Chondrocyte (in vitro differentiated cells): Measurements from ENCODE around the gene ERBB4. TPM values are rescaled to one million over a fixed set of nuclear protein-coding genes. Genes with fewer than 3 reads are reported as not detected.

Experiments
- DNase-seq: peaks from one replicate; pipeline ENCODE4 v3.0.0; 2021; ENCODE audit warnings: mixed read lengths, low spot score
- H3K27ac Mint-ChIP-seq: one replicate; pipeline ENCODE4 v1.8.0; 2021; ENCODE audit warnings: mild to moderate bottlenecking, moderate library complexity, mixed read lengths; ENCODE audit not compliant: unreplicated experiment
- H3K27me3 Mint-ChIP-seq: 2 replicates; pipeline ENCODE4 v1.8.0; 2021; ENCODE audit warnings: low read depth, mixed read lengths
- H3K36me3 Mint-ChIP-seq: 2 replicates; pipeline ENCODE4 v1.8.0; 2021; ENCODE audit warnings: low read depth, mixed read lengths
- H3K4me1 Mint-ChIP-seq: 2 replicates; pipeline ENCODE4 v1.8.0; 2021; ENCODE audit warnings: low read depth, mild to moderate bottlenecking, mixed read lengths
- H3K4me3 Mint-ChIP-seq: one replicate; pipeline ENCODE4 v1.8.0; 2021; ENCODE audit warnings: mild to moderate bottlenecking, moderate library complexity, mixed read lengths; ENCODE audit not compliant: unreplicated experiment
- H3K9me3 Mint-ChIP-seq: 2 replicates; pipeline ENCODE4 v1.8.0; 2021; ENCODE audit warnings: low read depth, mixed read lengths
- CTCF ChIP-seq: fragments of 200-600 bp; sonication (generic); IDR thresholded peaks from 2 replicates; pipeline ENCODE4 v1.5.0; 2021; ENCODE audit warnings: antibody characterized with exemption, mild to moderate bottlenecking, moderate library complexity
- total RNA-seq: library from RNA; stranded (reverse); gene quantifications from 3 replicates; pipeline ENCODE4 v1.2.1, GENCODE V29; 2021

ERBB4 gene
- total RNA-seq, 1 donor from 2014 or later: 1.3 TPM

- no peak overlapping the region for H3K27ac Mint-ChIP-seq
- no peak for DNase-seq
- no peak for TF ChIP-seq CTCF
- no peaks in the 10 kb centered on the region for H3K27me3 Mint-ChIP-seq
- peaks cover 8% of the 10 kb centered on the region for H3K36me3 Mint-ChIP-seq
- H3K9me3 Mint-ChIP-seq: peaks cover 28% of the 10 kb centered on the region
- no peak overlapping the region for H3K4me3 Mint-ChIP-seq
- H3K4me1 Mint-ChIP-seq: no peaks in the 10 kb centered on the region
Measured at GRCh38 chr2:212441141-212441540, 97.5 kb downstream of the ERBB4 start.

- no peaks in the 10 kb centered on the region for H3K27me3 Mint-ChIP-seq
- peaks cover 9% of the 10 kb centered on the region for H3K9me3 Mint-ChIP-seq
- TF ChIP-seq CTCF: no peak
- DNase-seq: no peak
- H3K4me1 Mint-ChIP-seq: no peaks in the 10 kb centered on the region
- no peak overlapping the region for H3K4me3 Mint-ChIP-seq
- no peak overlapping the region for H3K27ac Mint-ChIP-seq
- peaks cover 1% of the 10 kb centered on the region for H3K36me3 Mint-ChIP-seq
Measured at GRCh38 chr2:212428681-212429478, 109.7 kb downstream of the ERBB4 start.

GRCh38 chr2:212427638-212428037, 111.0 kb downstream of the ERBB4 start:
- Mint-ChIP-seq H3K4me1 (no peaks in the 10 kb centered on the region), H3K9me3 (peaks cover 9% of the 10 kb centered on the region), H3K4me3 (no peak overlapping the region), H3K27me3 (no peaks in the 10 kb centered on the region), H3K27ac (no peak overlapping the region), H3K36me3 (peaks cover 1% of the 10 kb centered on the region)
- TF ChIP-seq CTCF: no peak
- DNase-seq: no peak

GRCh38 chr2:212426637-212427412, 111.8 kb downstream of the ERBB4 start:
- Mint-ChIP-seq H3K4me1 (no peaks in the 10 kb centered on the region), H3K4me3 (no peak overlapping the region), H3K27me3 (no peaks in the 10 kb centered on the region), H3K36me3 (peaks cover 1% of the 10 kb centered on the region), H3K9me3 (peaks cover 9% of the 10 kb centered on the region), H3K27ac (no peak overlapping the region)
- no peak for DNase-seq
- no peak for TF ChIP-seq CTCF

- no peak for TF ChIP-seq CTCF
- Mint-ChIP-seq H3K4me1 (no peaks in the 10 kb centered on the region), H3K36me3 (peaks cover 1% of the 10 kb centered on the region), H3K9me3 (peaks cover 9% of the 10 kb centered on the region), H3K4me3 (no peak overlapping the region), H3K27ac (no peak overlapping the region), H3K27me3 (no peaks in the 10 kb centered on the region)
- no peak for DNase-seq
Measured at GRCh38 chr2:212424082-212424481, 114.5 kb downstream of the ERBB4 start.
